Measurements from ENCODE around the gene CCL1. TPM values are rescaled to one million over a fixed set of nuclear protein-coding genes. Genes with fewer than 3 reads are reported as not detected.
A peak's percentile ranks its signal among the peaks of the same experiment; 100 is the strongest.

CCL1 gene
- total RNA-seq, 1 experiment from 2014 or later = not detected

DNA sequence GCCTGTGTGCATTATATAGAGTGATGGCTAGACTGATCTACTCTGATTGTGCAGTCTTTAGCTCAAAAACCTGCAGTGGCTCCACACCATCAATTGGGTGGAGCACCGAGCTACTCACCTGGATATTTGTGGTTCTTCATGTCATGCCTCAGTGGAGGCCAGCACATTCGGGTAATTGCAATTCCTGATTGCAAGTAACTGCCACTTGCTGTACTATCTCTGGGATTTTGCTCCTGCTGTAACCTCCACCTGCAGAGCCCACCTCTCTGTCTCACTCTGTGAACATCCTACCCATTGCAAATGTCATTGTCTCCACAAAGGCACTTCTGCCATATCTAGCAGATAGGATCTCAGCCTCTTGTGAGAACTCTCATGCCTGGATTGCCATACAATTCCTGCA lies 1.7 kb upstream of the CCL1 start:
- H3K9me3 ChIP-seq (ENCODE audit: control insufficient read depth, insufficient read depth, low read depth, low read length) = no peaks in the 10 kb centered on the region
- intact Hi-C loops (cut with micrococcal nuclease; ENCODE audit: unreplicated experiment) (loop anchor here (10.0 kb wide), 1 partner anchor 590 kb away; no protein-coding TSS in a partner anchor), in situ Hi-C loops (cut with HindIII; ENCODE audit: low pct_unique_long_range_greater_than_20kb, low sequenced_read_pairs) (no loop called here)
- CTCF ChIA-PET = no interaction called here
- no peaks in the 10 kb centered on the region for H3K27me3 ChIP-seq (ENCODE audit: control insufficient read depth, insufficient read depth, low read length)
- H3K36me3 ChIP-seq (ENCODE audit: control insufficient read depth, insufficient read depth, low read length) = no peaks in the 10 kb centered on the region
- no TSS peak for BruUV-seq (replicated peaks)
- H3K27ac ChIP-seq (ENCODE audit: low read length) = no peak overlapping the region
- H3K4me3 ChIP-seq (ENCODE audit: low read depth in 2 of 2, low read length in 2 of 2) = no peak overlapping the region
- H3K4me1 ChIP-seq (ENCODE audit: control insufficient read depth, insufficient read depth, low read length) = no peaks in the 10 kb centered on the region; the same call in 1 of the 2 replicates
- TF ChIP-seq SIN3A (IDR thresholded peaks at IDR 0.05; ENCODE audit: borderline replicate concordance, insufficient read depth, low read depth, low read length) (no peak), TCF7L2 (IDR thresholded peaks at IDR 0.05; ENCODE audit: low read depth, low read length) (no peak), POLR2AphosphoS5 (IDR thresholded peaks at IDR 0.05; ENCODE audit: low read depth, low read length) (no peak)
- TF ChIP-seq, protein P1, sequence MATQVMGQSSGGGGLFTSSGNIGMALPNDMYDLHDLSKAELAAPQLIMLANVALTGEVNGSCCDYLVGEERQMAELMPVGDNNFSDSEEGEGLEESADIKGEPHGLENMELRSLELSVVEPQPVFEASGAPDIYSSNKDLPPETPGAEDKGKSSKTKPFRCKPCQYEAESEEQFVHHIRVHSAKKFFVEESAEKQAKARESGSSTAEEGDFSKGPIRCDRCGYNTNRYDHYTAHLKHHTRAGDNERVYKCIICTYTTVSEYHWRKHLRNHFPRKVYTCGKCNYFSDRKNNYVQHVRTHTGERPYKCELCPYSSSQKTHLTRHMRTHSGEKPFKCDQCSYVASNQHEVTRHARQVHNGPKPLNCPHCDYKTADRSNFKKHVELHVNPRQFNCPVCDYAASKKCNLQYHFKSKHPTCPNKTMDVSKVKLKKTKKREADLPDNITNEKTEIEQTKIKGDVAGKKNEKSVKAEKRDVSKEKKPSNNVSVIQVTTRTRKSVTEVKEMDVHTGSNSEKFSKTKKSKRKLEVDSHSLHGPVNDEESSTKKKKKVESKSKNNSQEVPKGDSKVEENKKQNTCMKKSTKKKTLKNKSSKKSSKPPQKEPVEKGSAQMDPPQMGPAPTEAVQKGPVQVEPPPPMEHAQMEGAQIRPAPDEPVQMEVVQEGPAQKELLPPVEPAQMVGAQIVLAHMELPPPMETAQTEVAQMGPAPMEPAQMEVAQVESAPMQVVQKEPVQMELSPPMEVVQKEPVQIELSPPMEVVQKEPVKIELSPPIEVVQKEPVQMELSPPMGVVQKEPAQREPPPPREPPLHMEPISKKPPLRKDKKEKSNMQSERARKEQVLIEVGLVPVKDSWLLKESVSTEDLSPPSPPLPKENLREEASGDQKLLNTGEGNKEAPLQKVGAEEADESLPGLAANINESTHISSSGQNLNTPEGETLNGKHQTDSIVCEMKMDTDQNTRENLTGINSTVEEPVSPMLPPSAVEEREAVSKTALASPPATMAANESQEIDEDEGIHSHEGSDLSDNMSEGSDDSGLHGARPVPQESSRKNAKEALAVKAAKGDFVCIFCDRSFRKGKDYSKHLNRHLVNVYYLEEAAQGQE (IDR thresholded peaks at IDR 0.05; ENCODE audit: insufficient read depth in 1 of 2, low read depth in 2 of 2, low read length in 1 of 2) = no peak
- TF ChIP-seq, protein P2, sequence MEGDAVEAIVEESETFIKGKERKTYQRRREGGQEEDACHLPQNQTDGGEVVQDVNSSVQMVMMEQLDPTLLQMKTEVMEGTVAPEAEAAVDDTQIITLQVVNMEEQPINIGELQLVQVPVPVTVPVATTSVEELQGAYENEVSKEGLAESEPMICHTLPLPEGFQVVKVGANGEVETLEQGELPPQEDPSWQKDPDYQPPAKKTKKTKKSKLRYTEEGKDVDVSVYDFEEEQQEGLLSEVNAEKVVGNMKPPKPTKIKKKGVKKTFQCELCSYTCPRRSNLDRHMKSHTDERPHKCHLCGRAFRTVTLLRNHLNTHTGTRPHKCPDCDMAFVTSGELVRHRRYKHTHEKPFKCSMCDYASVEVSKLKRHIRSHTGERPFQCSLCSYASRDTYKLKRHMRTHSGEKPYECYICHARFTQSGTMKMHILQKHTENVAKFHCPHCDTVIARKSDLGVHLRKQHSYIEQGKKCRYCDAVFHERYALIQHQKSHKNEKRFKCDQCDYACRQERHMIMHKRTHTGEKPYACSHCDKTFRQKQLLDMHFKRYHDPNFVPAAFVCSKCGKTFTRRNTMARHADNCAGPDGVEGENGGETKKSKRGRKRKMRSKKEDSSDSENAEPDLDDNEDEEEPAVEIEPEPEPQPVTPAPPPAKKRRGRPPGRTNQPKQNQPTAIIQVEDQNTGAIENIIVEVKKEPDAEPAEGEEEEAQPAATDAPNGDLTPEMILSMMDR (IDR thresholded peaks at IDR 0.05) = no peak
- POLR2A ChIA-PET = no interaction called here
- ATAC-seq (no peak), DNase-seq (ENCODE audit: low read depth, low spot score) (no peak)

DNA sequence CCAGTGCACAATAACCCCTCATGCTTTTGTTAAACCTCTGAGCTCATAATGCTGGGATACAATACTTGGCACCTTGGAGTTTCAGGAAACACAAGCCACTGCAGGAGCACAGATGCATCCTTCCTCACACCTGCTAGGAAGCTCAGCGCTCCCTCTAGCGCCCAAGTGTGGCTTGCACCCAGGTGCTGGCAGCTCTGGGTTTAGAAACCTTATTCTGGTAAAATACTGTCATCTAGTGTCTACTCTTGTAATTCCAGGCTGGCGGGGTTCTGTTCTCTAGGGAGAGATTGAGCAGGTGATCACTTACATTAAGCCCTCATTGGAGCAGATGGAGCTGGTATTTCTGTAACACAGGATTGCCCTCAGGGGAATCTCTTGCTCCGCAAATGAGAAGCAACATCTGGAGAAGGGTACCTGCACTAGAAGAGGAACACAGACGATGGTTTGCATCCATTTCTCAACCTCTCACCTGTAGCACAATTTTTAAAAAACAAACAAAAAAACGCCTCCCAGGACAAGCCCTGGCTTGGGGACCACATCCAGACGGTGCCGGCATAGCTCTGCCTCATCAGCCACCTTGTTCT lies 1.5 kb downstream of the CCL1 start:
- ATAC-seq = peak; percentile 97
- CTCF ChIA-PET = interaction anchor here (0.6 to 3.4 kb wide), 28 partner anchors 9 to 434 kb away, joined by 3 to 90 read pairs (median 4); partner anchors contain the start of gene CCL2

More for the DNA sequence above, 1.5 kb downstream of the CCL1 start:
- Histone ChIP-seq H3K4me3 (ENCODE audit: low read depth in 2 of 2, low read length in 2 of 2) (no peak overlapping the region), H3K4me1 (ENCODE audit: control insufficient read depth, insufficient read depth, low read length) (no peaks in the 10 kb centered on the region; the same call in 1 of the 2 replicates), H3K27me3 (ENCODE audit: control insufficient read depth, insufficient read depth, low read length) (no peaks in the 10 kb centered on the region), H3K9me3 (ENCODE audit: control insufficient read depth, insufficient read depth, low read depth, low read length) (no peaks in the 10 kb centered on the region), H3K36me3 (ENCODE audit: control insufficient read depth, insufficient read depth, low read length) (no peaks in the 10 kb centered on the region), H3K27ac (ENCODE audit: low read length) (no peak overlapping the region; the same call in 1 of the 2 replicates)
- POLR2A ChIA-PET = interaction anchor here (0.6 kb wide), 2 partner anchors 58 to 104 kb away, joined by 3 read pairs; no protein-coding TSS in a partner anchor
- intact Hi-C loops (cut with micrococcal nuclease; ENCODE audit: unreplicated experiment) = loop anchor here (1.0 to 10.0 kb wide), 2 partner anchors 161 to 587 kb away; no protein-coding TSS in a partner anchor
- peak; percentile 78 for DNase-seq (ENCODE audit: low read depth, low spot score)
- BruUV-seq (replicated peaks) = no TSS peak
- TF ChIP-seq SIN3A (IDR thresholded peaks at IDR 0.05; ENCODE audit: borderline replicate concordance, insufficient read depth, low read depth, low read length) (no peak), TCF7L2 (IDR thresholded peaks at IDR 0.05; ENCODE audit: low read depth, low read length) (no peak), POLR2AphosphoS5 (IDR thresholded peaks at IDR 0.05; ENCODE audit: low read depth, low read length) (no peak; the same call in 1 of the 2 replicates)
- TF ChIP-seq, protein P1 (IDR thresholded peaks at IDR 0.05; ENCODE audit: insufficient read depth in 1 of 2, low read depth in 2 of 2, low read length in 1 of 2) = peak in 1 of 2 experiments; percentile 29; a peak in 1 of 4 replicates
- TF ChIP-seq, protein P2 (IDR thresholded peaks at IDR 0.05) = peak; percentile 99
- in situ Hi-C loops (cut with HindIII; ENCODE audit: low pct_unique_long_range_greater_than_20kb, low sequenced_read_pairs) = no loop called here
